BLaER1 treated with 17β-estradiol and CSF1 and Interleukin-3, amounts not matched to agents 10 nM and 100 nM (cell line): ENCODE data around the gene EIF4G3.
A peak's percentile ranks its signal among the peaks of the same experiment; 100 is the strongest.
"Not testable (repeated sequence)": the region's sequence is repeated elsewhere in the genome, so short reads cannot be mapped to it uniquely, and the experiment has no call there.

Source experiments
- H3K27ac ChIP-seq, 11 experiments: shearing (Covaris generic); formaldehyde crosslinking; 2 replicates each; pipeline ENCODE4 v1.8.1; 2022
- H3K27me3 ChIP-seq, 11 experiments: shearing (Covaris generic); formaldehyde crosslinking; 2 replicates each; pipeline ENCODE4 v1.8.1; 2022
- H3K36me3 ChIP-seq, 11 experiments: shearing (Covaris generic); formaldehyde crosslinking; 2 replicates each; pipeline ENCODE4 v1.8.1; 2022
- H3K4me1 ChIP-seq, 10 experiments: shearing (Covaris generic); formaldehyde crosslinking; 2 replicates each; pipeline ENCODE4 v1.8.1; 2022
- H3K4me2 ChIP-seq, 11 experiments: shearing (Covaris generic); formaldehyde crosslinking; 2 replicates each; pipeline ENCODE4 v1.8.1; 2022
- H3K4me3 ChIP-seq, 10 experiments: shearing (Covaris generic); formaldehyde crosslinking; 2 replicates each; pipeline ENCODE4 v1.8.1; 2022
- H3K9ac ChIP-seq, 11 experiments: shearing (Covaris generic); formaldehyde crosslinking; 2 replicates each; pipeline ENCODE4 v1.8.1; 2022
- H3K9me3 ChIP-seq, 11 experiments: shearing (Covaris generic); formaldehyde crosslinking; replicated peaks in 1 of 11; 2 replicates each; pipeline ENCODE4 v1.8.1; 2022
- H4K20me1 ChIP-seq, 11 experiments: shearing (Covaris generic); formaldehyde crosslinking; 2 replicates each; pipeline ENCODE4 v1.8.1; 2022
- Cebpa-rat ChIP-seq, 11 experiments: shearing (Covaris generic); IDR thresholded peaks; 2 replicates each; pipeline ENCODE4 v1.8.1; 2022

EIF4G3 gene

GRCh38 chr1:21174654-21175323 lies 1.9 kb downstream of the EIF4G3 start:
- Histone ChIP-seq H3K4me3 (peak overlapping the region; percentile 76 to 99 (median 96)), H3K27me3 (no peaks in the 10 kb centered on the region), H4K20me1 (peaks cover 52 to 63% (median 61%) of the 10 kb centered on the region in 11 experiments), H3K4me2 (peak overlapping the region; percentile 82 to 98 (median 96)), H3K9ac (peak overlapping the region; percentile 51 to 96 (median 95); a peak in 20 of 22 replicates), H3K4me1 (peaks cover 25 to 43% (median 35%) of the 10 kb centered on the region in 10 experiments), H3K36me3 (peaks cover 17 to 48% (median 30%) of the 10 kb centered on the region in 11 experiments), H3K27ac (peak overlapping the region in 10 of 11 experiments; percentile 90 to 96 (median 95); a peak in 19 of 22 replicates), H3K9me3 (no peaks in the 10 kb centered on the region)
- TF ChIP-seq Cebpa-rat (IDR thresholded peaks at IDR 0.05), result no peak

GRCh38 chr1:21174230-21174629 lies 2.5 kb downstream of the EIF4G3 start:
- peak overlapping the region; percentile 76 to 99 (median 96); a peak in 17 of 20 replicates for H3K4me3 ChIP-seq
- peaks cover 23 to 54% (median 35%) of the 10 kb centered on the region in 11 experiments for H3K36me3 ChIP-seq
- peaks cover 53 to 69% (median 63%) of the 10 kb centered on the region in 11 experiments for H4K20me1 ChIP-seq
- H3K27me3 ChIP-seq, result no peaks in the 10 kb centered on the region
- TF ChIP-seq Cebpa-rat (IDR thresholded peaks at IDR 0.05), result no peak
- H3K4me1 ChIP-seq, result peaks cover 25 to 43% (median 35%) of the 10 kb centered on the region in 10 experiments
- H3K9ac ChIP-seq, result peak overlapping the region; percentile 51 to 96 (median 95); a peak in 19 of 22 replicates
- H3K4me2 ChIP-seq, result peak overlapping the region; percentile 82 to 98 (median 96)
- H3K27ac ChIP-seq, result peak overlapping the region in 8 of 11 experiments; percentile 5 to 96 (median 95); a peak in 8 of 22 replicates
- H3K9me3 ChIP-seq, result no peaks in the 10 kb centered on the region

DNA sequence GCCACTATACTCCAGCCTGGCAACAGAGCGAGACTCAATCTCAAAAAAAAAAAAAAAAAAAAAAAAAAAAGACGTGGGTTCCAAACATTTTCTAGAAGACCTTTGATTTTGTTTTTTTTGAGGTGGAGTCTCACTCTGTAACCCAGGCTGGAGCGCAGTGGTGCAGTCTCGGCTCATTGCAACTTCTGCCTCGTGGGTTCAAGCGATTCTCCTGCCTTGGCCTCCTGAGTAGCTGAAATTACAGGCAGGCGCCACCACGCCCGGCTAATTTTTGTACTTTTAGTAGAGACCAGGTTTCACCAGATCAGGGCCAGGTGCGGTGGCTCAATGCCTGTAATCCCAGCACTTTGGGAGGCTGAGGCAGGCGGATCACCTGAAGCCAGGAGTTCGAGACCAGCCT lies 3.6 kb downstream of the EIF4G3 start:
- Histone ChIP-seq H3K4me1 (peaks cover 25 to 43% (median 35%) of the 10 kb centered on the region in 10 experiments), H4K20me1 (peaks cover 63 to 80% (median 72%) of the 10 kb centered on the region in 11 experiments), H3K36me3 (peaks cover 34 to 65% (median 47%) of the 10 kb centered on the region in 11 experiments), H3K4me2 (peak overlapping the region; percentile 82 to 98 (median 96); a peak in 15 of 22 replicates)
- not testable (repeated sequence) for H3K27ac ChIP-seq, H3K9me3 ChIP-seq, H3K9ac ChIP-seq, H3K27me3 ChIP-seq, H3K4me3 ChIP-seq

- H3K27me3 ChIP-seq, H3K9ac ChIP-seq, H3K9me3 ChIP-seq, H3K27ac ChIP-seq, H3K4me3 ChIP-seq: not testable (repeated sequence)
- H3K4me1 ChIP-seq, result peaks cover 20 to 49% (median 39%) of the 10 kb centered on the region in 10 experiments
- peak overlapping the region in 2 of 11 experiments; percentile 8 to 39; a peak in 1 of 22 replicates for H3K4me2 ChIP-seq
- peaks cover 74 to 100% (median 94%) of the 10 kb centered on the region in 11 experiments for H4K20me1 ChIP-seq
- H3K36me3 ChIP-seq, result peaks cover 47 to 87% (median 69%) of the 10 kb centered on the region in 11 experiments
These were observed 5.9 kb downstream of the EIF4G3 start for GRCh38 chr1:21170837-21171236.

GRCh38 chr1:21168444-21168843 lies 8.3 kb downstream of the EIF4G3 start:
- Histone ChIP-seq H3K36me3 (peaks cover 53 to 98% (median 85%) of the 10 kb centered on the region in 11 experiments), H3K4me1 (peaks cover 3 to 45% (median 28%) of the 10 kb centered on the region in 10 experiments), H3K27me3 (no peaks in the 10 kb centered on the region), H3K27ac (no peak overlapping the region), H3K9me3 (peaks cover 0 to 8% (median 0%) of the 10 kb centered on the region in 11 experiments; a peak in 1 of 22 replicates), H3K4me2 (no peak overlapping the region), H3K9ac (no peak overlapping the region), H4K20me1 (peaks cover 79 to 100% (median 95%) of the 10 kb centered on the region in 11 experiments), H3K4me3 (no peak overlapping the region)
- no peak for TF ChIP-seq Cebpa-rat (IDR thresholded peaks at IDR 0.05)

DNA sequence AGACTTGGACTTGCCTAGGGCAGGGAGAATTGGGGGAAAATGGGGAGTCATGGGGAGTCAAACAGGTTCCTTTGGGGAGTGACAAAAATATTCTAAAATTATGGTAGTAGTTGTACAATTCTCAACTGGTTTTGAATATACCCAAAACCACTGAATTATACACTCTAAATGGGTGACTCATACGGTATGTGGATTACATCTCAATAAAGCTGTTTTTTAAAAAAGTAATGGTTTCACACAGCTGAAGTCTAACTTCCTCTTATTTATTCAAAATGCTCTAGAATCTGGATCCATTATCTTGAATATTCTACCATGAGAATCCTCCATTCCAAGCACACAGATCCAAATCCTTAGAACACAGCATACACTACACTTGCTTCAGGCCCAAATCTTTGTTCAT lies 11.1 kb downstream of the EIF4G3 start:
- Histone ChIP-seq H4K20me1 (peaks cover 70 to 100% (median 95%) of the 10 kb centered on the region in 11 experiments), H3K27ac (peak overlapping the region in 3 of 11 experiments; percentile 7 to 36 (median 18); a peak in 1 of 22 replicates), H3K9ac (no peak overlapping the region), H3K4me2 (peak overlapping the region in 7 of 11 experiments; percentile 7 to 63 (median 38); a peak in 10 of 22 replicates), H3K36me3 (peaks cover 65 to 98% (median 95%) of the 10 kb centered on the region in 11 experiments), H3K27me3 (no peaks in the 10 kb centered on the region), H3K9me3 (peaks cover 0 to 8% (median 0%) of the 10 kb centered on the region in 11 experiments; a peak in 1 of 22 replicates), H3K4me1 (peaks cover 0 to 33% (median 13%) of the 10 kb centered on the region in 10 experiments; a peak in 14 of 20 replicates), H3K4me3 (no peak overlapping the region)
- no peak for TF ChIP-seq Cebpa-rat (IDR thresholded peaks at IDR 0.05)

- Histone ChIP-seq H3K4me2 (peak overlapping the region in 4 of 11 experiments; percentile 35 to 63 (median 54); a peak in 7 of 22 replicates), H3K27me3 (no peaks in the 10 kb centered on the region), H4K20me1 (peaks cover 66 to 100% (median 95%) of the 10 kb centered on the region in 11 experiments; a peak in 21 of 22 replicates), H3K27ac (no peak overlapping the region), H3K4me1 (peaks cover 0 to 33% (median 13%) of the 10 kb centered on the region in 10 experiments; a peak in 14 of 20 replicates), H3K9me3 (peaks cover 0 to 8% (median 0%) of the 10 kb centered on the region in 11 experiments; a peak in 1 of 22 replicates), H3K36me3 (peaks cover 65 to 98% (median 93%) of the 10 kb centered on the region in 11 experiments), H3K9ac (no peak overlapping the region), H3K4me3 (no peak overlapping the region)
- TF ChIP-seq Cebpa-rat (IDR thresholded peaks at IDR 0.05), result no peak
These were observed 11.6 kb downstream of the EIF4G3 start for GRCh38 chr1:21165076-21165475.

DNA sequence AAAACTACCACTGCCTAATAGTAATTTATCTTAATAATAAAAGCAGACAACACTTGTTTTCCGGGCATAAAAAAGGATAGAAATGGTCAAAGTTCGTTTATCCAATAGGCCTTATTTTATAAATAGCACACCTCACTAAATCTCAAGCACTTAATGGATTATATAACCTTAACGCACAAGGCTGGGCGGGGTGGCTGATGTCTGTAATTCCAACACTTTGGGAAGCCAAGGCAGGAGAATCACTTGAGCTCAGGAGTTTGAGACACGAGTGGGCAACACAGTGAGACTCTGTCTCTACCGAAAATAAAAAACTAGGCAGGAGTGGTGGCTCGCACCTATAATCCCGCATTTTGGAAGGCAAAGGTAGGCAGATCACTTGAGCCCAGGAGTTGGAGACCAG lies 12.4 kb downstream of the EIF4G3 start:
- H3K9ac ChIP-seq, result no peak overlapping the region
- no peak overlapping the region for H3K27ac ChIP-seq
- peaks cover 0 to 33% (median 13%) of the 10 kb centered on the region in 10 experiments; a peak in 14 of 20 replicates for H3K4me1 ChIP-seq
- peaks cover 71 to 100% (median 96%) of the 10 kb centered on the region in 11 experiments; a peak in 21 of 22 replicates for H4K20me1 ChIP-seq
- peaks cover 0 to 11% (median 0%) of the 10 kb centered on the region in 11 experiments; a peak in 1 of 22 replicates for H3K9me3 ChIP-seq
- H3K36me3 ChIP-seq, result peaks cover 64 to 98% (median 93%) of the 10 kb centered on the region in 11 experiments
- no peak for TF ChIP-seq Cebpa-rat (IDR thresholded peaks at IDR 0.05)
- H3K4me2 ChIP-seq, result no peak overlapping the region
- H3K4me3 ChIP-seq, result no peak overlapping the region
- no peaks in the 10 kb centered on the region for H3K27me3 ChIP-seq
